Trophoblast cell (in vitro differentiated cells and primary cell): ENCODE results near the gene CCN6.

Experiments
- DNase-seq, 2 donors: peaks; one replicate each; pipeline ENCODE4 v3.0.0-alpha.2; 2016
- H2AFZ ChIP-seq: 2 replicates; pipeline ENCODE4 v1.6.1; 2013; ENCODE audit warnings: low read length, moderate library complexity, mild to moderate bottlenecking; ENCODE audit not compliant: insufficient read depth, poor library complexity
- H2AK5ac ChIP-seq: 2 replicates; pipeline ENCODE4 v1.6.1; 2013; ENCODE audit warnings: mild to moderate bottlenecking, low read length
- H2BK120ac ChIP-seq: 2 replicates; pipeline ENCODE4 v1.6.1; 2013; ENCODE audit warnings: low read length, mild to moderate bottlenecking, moderate library complexity; ENCODE audit not compliant: insufficient read depth, poor library complexity
- H2BK12ac ChIP-seq: 2 replicates; pipeline ENCODE4 v1.6.1; 2013; ENCODE audit warnings: mild to moderate bottlenecking, low read length, moderate library complexity
- H2BK5ac ChIP-seq: 2 replicates; pipeline ENCODE4 v1.6.1; 2013; ENCODE audit warnings: low read length, low read depth, moderate library complexity, mild to moderate bottlenecking; ENCODE audit not compliant: poor library complexity
- H3K14ac ChIP-seq: 2 replicates; pipeline ENCODE4 v1.6.1; 2013; ENCODE audit warnings: mild to moderate bottlenecking, low read length
- H3K18ac ChIP-seq: 2 replicates; pipeline ENCODE4 v1.6.1; 2013; ENCODE audit warnings: mild to moderate bottlenecking, low read length
- H3K23ac ChIP-seq: 2 replicates; pipeline ENCODE4 v1.6.1; 2013; ENCODE audit warnings: low read length
- H3K27ac ChIP-seq: 2 replicates; pipeline ENCODE4 v1.5.1; 2013; ENCODE audit warnings: low read depth, mild to moderate bottlenecking, inconsistent platforms, low read length, moderate library complexity
- H3K27me3 ChIP-seq: 2 replicates; pipeline ENCODE4 v1.6.1; 2013; ENCODE audit warnings: inconsistent platforms, mild to moderate bottlenecking, low read length, moderate library complexity; ENCODE audit not compliant: insufficient read depth
- H3K36me3 ChIP-seq, 2 experiments: 1 replicate in 1 of 2; 2 replicates in 1 of 2; pipeline ENCODE4 v1.6.1; 2013; ENCODE audit warnings: low read length in 2 of 2, mild to moderate bottlenecking in 2 of 2, moderate library complexity in 1 of 2; ENCODE audit not compliant: insufficient read depth in 2 of 2, control insufficient read depth in 1 of 2
- H3K4ac ChIP-seq: 2 replicates; pipeline ENCODE4 v1.6.1; 2013; ENCODE audit warnings: low read depth, mild to moderate bottlenecking, low read length, moderate library complexity
- H3K4me1 ChIP-seq, 2 experiments: 1 replicate in 1 of 2; 2 replicates in 1 of 2; pipeline ENCODE4 v1.6.1; 2013; ENCODE audit warnings: low read length in 2 of 2, mild to moderate bottlenecking in 2 of 2, moderate library complexity in 1 of 2; ENCODE audit not compliant: insufficient read depth in 2 of 2, control insufficient read depth in 1 of 2
- H3K4me2 ChIP-seq: 2 replicates; pipeline ENCODE4 v1.6.1; 2013; ENCODE audit warnings: inconsistent platforms, mild to moderate bottlenecking, low read length, moderate library complexity
- H3K4me3 ChIP-seq: 2 replicates; pipeline ENCODE4 v1.5.1; 2013; ENCODE audit warnings: mild to moderate bottlenecking, low read depth, low read length, inconsistent platforms
- H3K79me1 ChIP-seq: one replicate; pipeline ENCODE4 v1.6.1; 2013; ENCODE audit warnings: low read length
- H3K79me2 ChIP-seq: 2 replicates; pipeline ENCODE4 v1.6.1; 2013; ENCODE audit warnings: low read length, mild to moderate bottlenecking; ENCODE audit not compliant: control insufficient read depth, insufficient read depth, poor library complexity
- H3K9ac ChIP-seq: 2 replicates; pipeline ENCODE4 v1.6.1; 2013; ENCODE audit warnings: mild to moderate bottlenecking, low read length
- H3K9me3 ChIP-seq: 2 replicates; pipeline ENCODE4 v1.6.1; 2013; ENCODE audit warnings: low read depth, mild to moderate bottlenecking, control low read depth, inconsistent platforms, low read length; ENCODE audit not compliant: insufficient read depth
- H4K12ac ChIP-seq: 2 replicates; pipeline ENCODE4 v1.6.1; 2013; ENCODE audit warnings: low read depth, mild to moderate bottlenecking, low read length, moderate library complexity
- H4K8ac ChIP-seq: 2 replicates; pipeline ENCODE4 v1.6.1; 2013; ENCODE audit warnings: low read depth, mild to moderate bottlenecking, low read length, moderate library complexity
- H4K91ac ChIP-seq: one replicate; pipeline ENCODE4 v1.6.1; 2013; ENCODE audit warnings: low read depth, mild to moderate bottlenecking, low read length, moderate library complexity
- WGBS: extraction: QIAGEN DNeasy Blood & Tissue Kit; methylation state at CpG from one replicate; pipeline ENCODE4 v1.1.7; 2013; ENCODE audit warnings: missing lambda C conversion rate; ENCODE audit not compliant: insufficient read length, insufficient coverage; ENCODE audit errors: extremely low coverage; 5-methylcytosine and 5-hydroxymethylcytosine counted together

CCN6 gene

DNA sequence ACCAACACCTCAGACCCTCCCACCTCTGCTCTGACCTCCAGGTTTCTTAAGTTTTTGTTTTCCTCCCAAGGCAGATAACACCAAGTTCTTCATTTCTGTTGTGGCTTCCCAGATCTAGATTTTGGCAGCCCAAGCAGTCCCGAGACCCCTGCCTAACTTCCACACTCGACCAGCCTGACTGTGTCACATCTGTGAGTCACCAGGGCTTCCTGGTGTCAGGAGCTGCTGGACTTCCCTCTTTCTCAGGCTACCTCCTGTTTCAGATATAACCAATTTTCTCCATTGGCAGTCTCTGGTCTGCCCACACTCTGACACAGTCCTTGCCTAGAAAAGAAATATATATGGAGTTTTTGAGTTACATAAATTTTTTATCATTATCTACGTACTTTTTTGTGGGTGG, 46.1 kb upstream of the CCN6 start:
- Histone ChIP-seq H3K23ac (no peak overlapping the region), H2BK120ac (no peak overlapping the region)
- peak in 1 of 2 donors; percentile 22 for DNase-seq

DNA sequence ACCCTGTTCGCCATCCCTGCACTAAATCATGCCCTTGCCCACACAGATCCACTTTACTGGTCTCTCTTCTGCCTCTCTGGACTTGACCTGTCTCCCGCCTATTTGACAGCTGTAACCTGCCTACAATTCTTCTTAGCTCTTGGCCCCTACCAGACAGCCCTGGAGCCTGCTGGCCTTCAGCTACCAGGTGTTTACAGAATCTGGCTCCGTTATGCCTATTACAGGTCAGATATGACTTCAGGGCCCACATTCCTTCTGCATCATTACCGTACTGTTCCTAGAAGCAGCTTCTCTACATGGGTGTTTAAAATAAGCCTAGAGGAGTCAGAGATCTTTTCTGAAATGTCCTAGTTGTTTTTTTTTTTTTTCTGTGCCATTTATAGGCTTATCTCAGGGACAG, 45.4 kb upstream of the CCN6 start:
- no peak overlapping the region for H3K27ac ChIP-seq

More for the DNA sequence above, 46.1 kb upstream of the CCN6 start:
- Histone ChIP-seq H3K4me1 (peaks cover 0 to 7% of the 10 kb centered on the region in 2 experiments), H3K14ac (no peak overlapping the region), H3K18ac (no peak overlapping the region), H3K4ac (no peak overlapping the region), H2AK5ac (no peak overlapping the region), H3K9me3 (no peaks in the 10 kb centered on the region), H3K27ac (no peak overlapping the region), H3K9ac (no peak overlapping the region), H3K4me3 (no peak overlapping the region), H3K27me3 (no peaks in the 10 kb centered on the region), H4K8ac (no peak overlapping the region), H4K12ac (no peak overlapping the region), H2AFZ (no peak overlapping the region), H3K4me2 (no peak overlapping the region), H3K36me3 (no peaks in the 10 kb centered on the region), H4K91ac (no peak overlapping the region), H2BK5ac (no peak overlapping the region), H2BK12ac (no peak overlapping the region), H3K79me2 (no peaks in the 10 kb centered on the region), H3K79me1 (no peaks in the 10 kb centered on the region)
- no CpG with 5 or more reads among the region's 3 CpGs for WGBS

DNA sequence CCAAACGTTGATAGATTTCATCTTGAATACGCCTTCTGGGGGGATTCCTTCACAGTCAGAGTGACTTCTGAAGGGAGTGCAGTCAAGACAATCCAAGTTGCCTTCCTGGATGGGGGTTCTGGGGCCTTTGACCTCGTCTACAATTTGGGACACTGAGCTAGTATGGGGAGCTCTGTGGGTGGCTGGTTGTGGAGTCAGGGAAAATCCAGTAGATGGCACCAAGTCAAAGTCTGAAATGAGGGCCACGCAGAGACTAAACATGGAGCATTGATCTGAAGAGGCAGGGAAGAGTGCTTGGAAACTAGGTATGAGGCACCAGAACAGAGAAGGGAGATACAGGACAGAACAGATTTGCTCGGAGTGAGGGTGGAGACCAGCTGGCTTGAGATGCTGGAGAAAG, 43.6 kb upstream of the CCN6 start:
- Histone ChIP-seq H3K4me2 (no peak overlapping the region), H2BK12ac (no peak overlapping the region), H3K36me3 (no peaks in the 10 kb centered on the region), H3K79me2 (no peaks in the 10 kb centered on the region), H3K9me3 (no peaks in the 10 kb centered on the region), H3K4me3 (no peak overlapping the region), H2AFZ (no peak overlapping the region), H2BK5ac (no peak overlapping the region), H2AK5ac (no peak overlapping the region), H4K8ac (no peak overlapping the region), H3K4ac (no peak overlapping the region), H3K23ac (no peak overlapping the region), H3K4me1 (peaks cover 0 to 7% of the 10 kb centered on the region in 2 experiments), H4K12ac (no peak overlapping the region), H2BK120ac (no peak overlapping the region), H3K27me3 (no peaks in the 10 kb centered on the region), H3K9ac (no peak overlapping the region), H3K27ac (no peak overlapping the region), H3K18ac (no peak overlapping the region), H3K14ac (no peak overlapping the region), H4K91ac (no peak overlapping the region), H3K79me1 (no peaks in the 10 kb centered on the region)
- WGBS = no CpG with 5 or more reads among the region's 5 CpGs
- no peak for DNase-seq

More for the DNA sequence above, 45.4 kb upstream of the CCN6 start:
- WGBS = no CpG with 5 or more reads among the region's 4 CpGs
- Histone ChIP-seq H3K14ac (no peak overlapping the region), H3K23ac (no peak overlapping the region), H3K4me2 (no peak overlapping the region), H2AFZ (no peak overlapping the region), H3K4ac (no peak overlapping the region), H4K8ac (no peak overlapping the region), H3K9me3 (no peaks in the 10 kb centered on the region), H2BK120ac (no peak overlapping the region), H3K4me1 (peaks cover 0 to 7% of the 10 kb centered on the region in 2 experiments), H3K27me3 (no peaks in the 10 kb centered on the region), H3K79me2 (no peaks in the 10 kb centered on the region), H3K79me1 (no peaks in the 10 kb centered on the region), H4K91ac (no peak overlapping the region), H4K12ac (no peak overlapping the region), H2BK5ac (no peak overlapping the region), H3K18ac (no peak overlapping the region), H3K9ac (no peak overlapping the region), H2BK12ac (no peak overlapping the region), H3K36me3 (no peaks in the 10 kb centered on the region), H2AK5ac (no peak overlapping the region), H3K4me3 (no peak overlapping the region)
- no peak for DNase-seq

DNA sequence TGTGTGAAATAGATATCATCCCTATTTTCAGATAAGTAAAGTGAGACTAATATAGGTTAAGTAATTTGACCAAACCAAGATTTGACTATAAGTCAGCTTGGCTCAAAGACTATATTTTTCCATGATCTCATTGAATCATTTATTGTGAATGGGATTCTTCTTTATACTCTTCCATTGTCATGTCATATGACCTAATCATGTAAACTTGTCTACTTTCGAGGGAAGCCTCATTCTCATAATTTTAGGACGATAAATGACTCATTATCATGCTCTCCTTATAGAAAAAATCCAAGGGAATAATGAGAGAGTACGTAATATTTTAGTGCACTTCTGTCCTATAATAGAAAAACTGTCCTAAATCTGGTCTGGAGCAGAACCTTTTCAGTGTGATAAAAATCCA, 40.9 kb upstream of the CCN6 start:
- Histone ChIP-seq H4K8ac (no peak overlapping the region), H3K36me3 (no peaks in the 10 kb centered on the region), H2AFZ (no peak overlapping the region), H3K4ac (no peak overlapping the region), H3K14ac (no peak overlapping the region), H4K91ac (no peak overlapping the region), H3K27ac (no peak overlapping the region), H2AK5ac (no peak overlapping the region), H2BK5ac (no peak overlapping the region), H3K4me3 (no peak overlapping the region), H4K12ac (no peak overlapping the region), H3K27me3 (no peaks in the 10 kb centered on the region), H3K79me2 (no peaks in the 10 kb centered on the region), H2BK120ac (no peak overlapping the region), H3K4me1 (peaks cover 0 to 4% of the 10 kb centered on the region in 2 experiments), H3K9me3 (no peaks in the 10 kb centered on the region), H3K4me2 (no peak overlapping the region), H3K9ac (no peak overlapping the region), H2BK12ac (no peak overlapping the region), H3K79me1 (no peaks in the 10 kb centered on the region), H3K18ac (no peak overlapping the region), H3K23ac (no peak overlapping the region)
- no CpG with 5 or more reads among the region's 3 CpGs for WGBS
- DNase-seq = no peak
